Dermis microvascular lymphatic vessel endothelial cell (primary cell): ENCODE measurements around the gene TCEA3. TPM values are rescaled to one million over a fixed set of nuclear protein-coding genes. Genes with fewer than 3 reads are reported as not detected.
A peak's percentile ranks its signal among the peaks of the same experiment; 100 is the strongest.

Source experiments
- DNase-seq, 2 donors: peaks; one replicate each; pipeline versions ENCODE4 v3.0.0 to v3.0.0-alpha.2; 2010; ENCODE audit warnings: low read depth in 2 of 2
- total RNA-seq: library from RNA; depleted of rRNA; stranded (reverse); fragments of >200 nt; gene quantifications from 2 replicates; pipeline ENCODE4 v1.2.1, GENCODE V29; 2014

TCEA3 gene
- total RNA-seq, 1 donor from 2014 or later: 0.13 TPM

DNA sequence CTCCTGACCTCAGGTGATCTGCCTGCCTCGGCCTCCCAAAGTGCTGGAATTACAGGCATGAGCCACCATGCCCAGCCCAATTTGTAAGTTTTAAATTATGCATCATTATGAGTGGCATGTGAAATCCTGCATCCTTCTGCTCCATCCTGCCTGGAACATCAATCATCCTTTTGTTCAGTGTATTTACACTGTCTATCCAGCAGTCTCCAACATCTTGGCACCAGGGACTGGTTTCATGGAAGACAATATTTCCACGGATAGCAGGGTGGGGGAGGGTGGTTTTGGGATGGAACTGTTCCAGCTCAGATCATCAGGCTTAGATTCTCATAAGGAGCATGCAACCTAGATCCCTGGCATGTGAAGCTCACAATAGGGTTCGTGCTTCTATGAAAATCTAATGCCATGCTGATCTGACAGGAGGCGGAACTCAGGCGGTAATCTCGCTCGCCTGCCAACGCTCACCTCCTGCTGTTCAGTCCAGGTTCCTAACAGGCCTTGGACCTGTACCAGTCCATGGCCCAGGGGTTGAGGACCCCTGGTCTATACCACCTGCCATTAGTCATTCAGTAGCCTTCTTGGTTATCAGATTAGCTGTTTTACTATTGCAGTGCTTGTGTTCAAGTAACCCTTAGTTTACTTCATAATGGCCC lies 22.2 kb upstream of the TCEA3 start:
- DNase-seq: no peak

DNA sequence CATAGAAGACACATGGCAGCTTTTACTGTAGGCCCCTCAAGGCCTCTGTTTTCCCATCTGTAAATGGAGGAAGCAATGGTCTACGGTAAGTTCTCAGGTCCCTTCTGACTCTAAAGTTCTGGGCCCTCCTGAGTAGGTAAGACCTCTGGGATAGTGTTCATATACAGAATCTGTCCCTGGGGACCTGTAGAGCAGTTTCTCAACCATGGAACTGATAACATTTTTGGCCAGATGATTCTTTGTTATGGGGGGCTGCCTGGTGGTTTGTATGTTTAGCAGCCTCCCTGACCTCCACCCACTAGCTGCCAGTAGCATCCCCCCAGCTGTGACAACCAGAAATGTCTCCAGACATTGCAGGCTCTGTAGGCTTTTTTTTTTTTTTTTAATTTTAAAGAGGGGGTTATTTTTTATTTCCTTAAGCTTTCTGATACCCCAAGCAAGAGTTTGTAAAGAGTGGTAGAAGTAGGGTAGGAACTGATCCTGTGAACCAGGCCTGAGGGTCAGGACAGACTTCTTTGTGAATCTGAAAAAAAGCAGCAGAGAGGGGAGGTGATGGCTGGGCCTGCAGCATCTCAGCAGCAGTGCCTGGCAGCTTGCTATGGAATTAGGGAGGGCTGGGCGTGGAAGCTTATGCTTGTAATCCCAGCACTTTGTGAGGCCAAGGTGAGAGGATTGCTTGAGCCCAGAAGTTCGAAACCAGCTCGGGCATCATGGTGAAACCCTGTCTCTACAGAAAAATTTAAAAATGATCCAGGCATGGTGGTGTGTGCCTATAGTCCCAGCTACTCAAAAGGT lies 20.2 kb upstream of the TCEA3 start:
- no peak for DNase-seq

DNA sequence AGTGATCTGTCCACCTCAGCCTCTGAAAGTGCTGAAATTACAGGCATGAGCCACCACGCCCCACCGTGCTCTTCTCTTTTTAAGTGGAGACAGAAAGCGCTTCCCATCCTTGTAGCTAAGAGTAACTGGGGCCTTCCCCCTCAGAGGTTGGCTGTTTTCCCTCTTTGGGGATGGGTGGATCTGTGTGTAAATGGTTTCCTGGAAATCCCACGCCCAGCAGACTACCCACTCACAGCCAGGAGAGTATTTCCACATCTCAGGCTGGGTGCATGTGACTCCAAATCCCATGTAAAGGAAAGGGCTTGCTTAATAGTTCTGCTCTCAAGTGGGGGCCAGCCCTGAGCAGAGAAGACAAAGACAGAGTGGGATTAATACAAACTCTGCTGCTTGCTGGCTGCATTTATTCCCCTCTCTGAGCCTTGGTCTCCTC lies 19.6 kb upstream of the TCEA3 start:
- DNase-seq: no peak

DNA sequence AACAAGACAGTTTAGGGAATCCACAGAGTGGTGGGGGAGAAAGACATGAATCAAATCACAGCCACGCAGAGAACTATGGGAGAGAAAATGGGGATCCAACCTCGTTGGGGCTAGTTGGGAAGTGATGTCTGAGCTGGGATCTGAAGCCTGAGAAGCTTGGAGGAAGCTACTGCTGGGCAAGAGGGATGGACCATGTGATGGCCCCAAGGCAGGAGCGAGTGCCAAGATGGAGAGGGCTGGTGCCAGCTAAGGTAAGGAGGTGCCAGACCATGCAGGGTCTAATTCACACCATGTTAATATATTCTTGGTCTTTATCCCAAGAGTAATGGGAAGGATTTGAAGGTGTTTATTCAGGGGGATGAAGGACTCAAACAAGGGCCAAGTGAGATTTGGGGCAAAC lies 18.2 kb upstream of the TCEA3 start:
- no peak for DNase-seq

DNA sequence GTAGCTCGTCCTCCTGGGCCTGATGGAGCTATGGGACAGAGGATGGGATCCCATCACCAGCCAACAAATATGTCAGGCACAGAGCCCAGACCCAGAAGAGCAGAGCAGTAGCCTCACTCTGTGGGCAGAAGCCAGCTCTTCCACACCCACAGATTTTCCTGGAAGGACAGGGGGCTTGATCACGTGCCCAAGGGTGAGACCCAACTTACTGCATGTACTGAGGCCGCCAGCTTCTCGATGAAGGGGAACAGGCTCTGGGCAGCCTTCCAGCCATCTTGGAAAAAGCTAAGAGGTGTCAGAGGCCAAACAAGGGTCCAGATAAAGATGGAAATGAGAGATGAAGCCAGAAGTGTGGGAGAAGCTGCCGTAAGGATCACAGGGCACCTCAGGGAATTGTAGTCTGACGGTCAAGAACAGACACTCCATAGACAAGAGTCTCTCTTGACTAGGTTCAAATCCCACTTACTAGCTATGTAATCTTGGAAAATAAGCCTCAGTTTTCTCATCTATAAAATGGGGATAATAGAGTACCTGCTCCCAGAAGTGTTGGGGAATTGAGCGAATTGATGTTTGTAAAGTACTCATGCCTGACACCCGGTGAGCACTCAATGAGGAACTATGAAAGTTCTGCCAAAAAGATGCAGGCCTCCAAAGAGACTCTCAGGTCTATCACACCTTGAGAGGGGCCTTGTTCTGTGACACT lies 17.0 kb upstream of the TCEA3 start:
- no peak for DNase-seq

DNA sequence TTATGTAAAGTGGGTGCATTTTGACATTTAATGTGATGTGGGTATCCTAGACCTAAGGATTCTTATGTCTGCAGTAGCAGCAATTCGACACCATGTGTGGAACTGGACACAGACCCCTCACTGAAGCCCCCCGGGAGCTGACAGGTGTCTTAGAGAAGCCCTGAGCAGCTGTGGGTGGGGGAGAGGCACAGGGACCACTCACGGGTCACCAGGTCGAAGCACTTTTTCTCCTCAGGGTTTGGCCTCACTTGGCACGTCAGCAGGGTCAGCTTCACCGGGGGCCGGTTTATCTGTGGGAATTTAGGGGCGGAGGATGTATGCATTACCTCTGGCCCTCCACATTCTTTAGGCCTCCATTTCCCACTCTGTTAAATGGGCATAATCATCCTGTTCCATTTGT lies 14.0 kb upstream of the TCEA3 start:
- no peak for DNase-seq

DNA sequence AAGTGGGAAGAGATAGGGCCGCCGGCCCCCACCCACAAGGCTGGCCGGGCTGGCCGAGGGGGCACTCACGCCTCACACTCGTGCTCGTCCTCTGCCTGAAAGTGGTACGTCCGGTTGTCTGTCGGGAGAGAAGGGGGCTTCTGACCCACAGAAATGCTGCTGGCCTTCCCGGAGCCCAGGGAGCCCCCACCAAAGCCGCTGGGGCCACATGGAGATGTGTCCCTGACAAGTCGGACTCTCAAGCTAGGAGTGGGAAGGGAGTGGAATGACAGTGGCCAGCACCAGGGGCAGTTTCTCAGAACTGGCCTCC lies 12.8 kb upstream of the TCEA3 start:
- DNase-seq: no peak

DNA sequence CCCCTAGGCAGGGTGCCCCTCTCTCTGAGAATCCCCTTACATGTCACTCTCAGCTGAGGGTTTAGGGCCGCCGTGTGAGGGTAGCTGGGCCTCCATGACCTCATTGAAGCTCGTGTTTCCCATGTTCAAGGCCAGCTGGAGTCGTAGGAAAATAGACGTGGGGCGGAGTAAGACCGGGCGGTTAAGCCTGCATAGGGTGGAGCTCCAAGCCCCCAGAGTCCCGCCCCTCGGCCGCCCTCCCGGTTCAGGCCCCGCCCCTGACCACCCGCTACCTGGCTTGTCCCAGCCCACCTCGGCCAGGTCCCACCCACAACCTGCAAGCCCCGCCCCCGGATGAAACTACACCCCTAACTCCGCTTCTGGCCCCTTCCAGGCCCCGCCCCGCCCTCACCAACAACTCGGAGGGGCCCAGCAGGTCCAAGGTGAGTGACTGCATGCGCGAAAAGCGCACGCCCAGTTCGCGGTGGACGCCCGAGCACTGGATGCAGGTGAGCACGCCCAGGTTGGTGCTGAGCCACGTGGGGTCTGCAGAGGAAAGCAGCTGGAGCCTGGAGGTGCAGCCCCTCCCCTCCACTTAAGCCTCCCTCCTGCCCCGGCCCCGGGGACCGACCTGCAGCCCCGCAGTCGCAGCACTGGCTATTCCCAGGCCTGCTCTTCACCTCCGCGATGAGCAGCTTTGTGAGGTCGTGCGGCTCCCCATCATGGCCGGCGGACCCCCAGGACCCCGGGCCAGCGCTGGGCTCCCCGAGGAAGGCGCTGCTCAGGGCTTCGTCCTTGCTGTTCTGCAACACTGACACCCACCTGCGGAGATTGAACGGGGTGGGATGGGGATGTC lies 12.2 kb upstream of the TCEA3 start:
- DNase-seq: no peak

DNA sequence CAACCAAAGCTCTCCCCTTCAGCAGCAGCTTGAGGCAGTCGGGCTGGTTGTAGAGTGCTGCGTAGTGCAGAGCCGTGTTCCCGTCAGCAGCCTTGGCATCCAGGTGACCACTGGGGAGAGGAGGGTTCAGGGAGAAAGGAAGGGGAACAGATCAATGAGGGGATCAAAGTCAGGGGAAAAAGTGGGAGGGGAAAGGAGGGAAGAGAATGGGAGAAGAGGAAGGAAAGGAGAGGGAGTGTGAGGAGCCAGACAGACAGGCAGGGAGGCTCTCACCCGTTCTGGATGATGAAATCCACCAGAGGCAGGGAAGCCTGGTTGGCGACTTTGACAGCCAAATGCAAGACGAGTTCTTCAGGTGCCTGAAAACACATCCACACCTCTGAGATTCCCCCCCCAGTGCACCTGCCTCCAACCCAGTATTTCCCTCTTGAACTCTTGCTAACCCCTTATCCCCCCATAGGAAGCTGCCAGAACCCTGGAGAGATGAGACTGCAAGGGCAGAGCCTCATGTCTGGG lies 9.8 kb upstream of the TCEA3 start:
- DNase-seq: no peak

DNA sequence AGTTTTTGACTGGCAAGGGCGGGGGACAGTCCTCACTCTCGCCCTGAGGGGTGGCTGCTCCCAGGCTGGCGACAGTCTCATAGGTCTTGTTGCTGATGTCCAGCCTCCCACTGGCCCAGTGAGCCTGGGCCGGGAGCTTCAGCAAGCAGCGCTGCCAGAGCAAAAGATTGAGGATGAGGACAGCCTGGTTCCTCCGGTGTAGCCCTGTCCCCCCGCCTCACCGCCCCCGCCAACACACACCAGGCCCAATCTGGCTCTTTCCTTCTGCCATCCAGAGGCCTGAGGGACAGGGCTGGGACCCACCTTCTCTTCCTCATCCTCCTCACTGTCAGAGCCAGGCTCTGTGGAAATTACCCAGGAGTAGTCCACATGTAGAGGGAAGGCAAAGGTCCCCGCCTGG lies 8.6 kb upstream of the TCEA3 start:
- no peak for DNase-seq

DNA sequence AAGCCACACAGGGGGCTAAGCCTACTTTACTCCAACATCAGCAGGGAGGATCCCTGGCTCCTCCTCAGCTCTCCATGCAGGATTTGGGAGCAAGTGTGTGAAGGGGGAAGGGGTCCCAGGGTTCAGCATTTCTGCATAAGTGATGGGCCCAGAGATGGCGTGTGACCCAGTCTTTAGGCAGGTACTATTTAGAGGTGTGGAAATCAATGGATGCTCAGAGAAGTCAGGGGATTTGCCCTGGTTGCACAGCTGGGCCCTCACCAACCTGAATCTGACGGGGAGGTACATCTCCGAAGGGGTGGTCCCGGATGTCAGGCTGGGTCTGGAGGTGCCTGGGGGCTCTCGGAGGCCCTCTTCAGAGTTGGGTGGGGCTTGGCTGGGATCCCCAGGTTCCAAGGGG lies 6.9 kb upstream of the TCEA3 start:
- no peak for DNase-seq

DNA sequence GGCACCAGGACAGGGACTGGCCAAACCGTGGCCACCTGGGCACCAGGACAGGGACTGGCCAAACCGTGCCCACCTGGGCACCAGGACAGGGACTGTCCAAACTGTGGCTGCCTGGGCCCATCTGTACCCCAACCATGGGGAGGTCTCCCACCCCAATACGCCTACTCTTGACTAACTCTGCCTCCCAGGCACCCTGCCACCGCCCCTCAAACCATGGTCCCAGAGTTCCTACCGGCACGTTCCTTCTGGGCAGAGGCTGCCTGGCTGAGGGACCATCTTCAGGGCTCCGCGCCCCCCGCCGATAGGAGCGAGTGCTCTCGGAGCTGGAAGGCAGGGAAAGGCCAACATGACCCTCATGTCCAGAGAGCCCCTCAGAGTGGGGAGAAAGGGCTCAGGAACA lies 6.3 kb upstream of the TCEA3 start:
- DNase-seq: no peak

DNA sequence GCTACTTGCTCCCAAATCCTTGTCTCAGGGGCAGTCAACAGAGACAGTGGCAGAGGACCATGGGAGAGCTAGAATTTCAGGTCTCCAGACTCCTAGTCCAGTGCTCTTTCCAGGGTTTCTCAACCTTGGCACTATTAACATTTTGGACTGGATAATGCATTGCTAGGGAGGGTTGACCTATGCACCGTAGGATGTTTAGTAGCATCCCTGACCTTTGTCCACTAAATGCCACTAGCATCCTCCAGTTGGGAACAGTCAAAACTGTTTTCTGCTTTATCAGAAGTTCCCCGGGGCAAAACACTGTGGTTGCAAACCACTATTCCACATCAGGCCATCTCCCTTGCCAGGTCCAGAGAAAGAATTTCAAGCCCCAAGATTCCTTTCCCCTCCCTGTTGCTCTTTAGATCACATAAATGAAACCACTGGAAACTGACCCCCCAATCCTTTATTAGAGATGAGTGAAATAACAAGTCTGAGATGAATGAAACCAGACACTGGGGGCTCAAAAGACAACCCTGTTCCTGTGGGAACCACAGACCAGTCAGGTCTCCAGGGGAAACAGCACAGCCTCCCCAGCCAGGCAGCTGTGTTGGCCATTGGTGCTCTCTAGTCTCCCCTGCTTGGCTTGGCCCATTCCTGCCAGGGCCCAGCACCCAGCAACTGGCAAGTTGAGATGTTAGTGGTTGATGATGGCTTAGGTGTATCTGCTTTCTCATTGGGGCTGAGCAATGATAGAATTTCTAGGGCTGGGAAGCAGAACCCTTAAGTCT lies 3.8 kb upstream of the TCEA3 start:
- no peak for DNase-seq

DNA sequence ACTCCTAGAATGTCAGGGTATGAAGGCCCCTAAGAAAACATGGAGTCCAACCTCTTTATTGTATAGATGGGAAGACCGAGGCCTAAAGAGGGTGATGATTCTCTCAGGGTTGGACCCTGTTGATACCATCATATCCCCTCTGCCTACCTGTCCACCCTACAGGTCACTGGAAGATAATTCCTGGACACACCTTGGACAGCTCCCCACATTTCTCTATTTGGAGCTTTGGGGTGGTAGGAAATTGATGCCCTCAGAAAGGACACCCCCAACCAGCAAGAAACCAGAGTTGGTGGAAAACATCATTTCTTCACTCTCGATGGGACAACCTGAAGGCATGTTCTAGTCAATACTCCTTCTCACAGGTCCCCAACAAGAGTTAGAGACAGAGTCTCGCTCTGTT lies 3.0 kb upstream of the TCEA3 start:
- no peak for DNase-seq

DNA sequence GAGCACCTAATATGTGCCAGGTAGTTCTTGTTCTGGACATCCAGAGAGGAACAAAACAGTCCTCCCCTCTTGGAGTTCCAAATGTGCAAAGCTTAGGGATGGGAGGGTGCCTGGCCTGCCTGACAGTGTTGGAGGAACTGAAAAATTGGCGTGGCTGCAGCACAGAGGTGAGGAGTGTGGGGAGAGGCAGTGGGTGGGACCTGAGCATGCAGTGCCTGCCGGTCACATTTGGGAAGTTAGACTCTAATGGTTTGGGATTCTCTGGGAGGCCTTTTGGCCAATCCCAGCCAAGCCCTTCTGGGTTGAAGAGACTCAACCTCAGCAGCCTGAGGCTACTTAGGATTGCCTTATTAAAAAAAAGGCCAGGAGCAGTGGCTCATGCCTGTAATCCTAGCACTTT lies 2.3 kb upstream of the TCEA3 start:
- DNase-seq: no peak

DNA sequence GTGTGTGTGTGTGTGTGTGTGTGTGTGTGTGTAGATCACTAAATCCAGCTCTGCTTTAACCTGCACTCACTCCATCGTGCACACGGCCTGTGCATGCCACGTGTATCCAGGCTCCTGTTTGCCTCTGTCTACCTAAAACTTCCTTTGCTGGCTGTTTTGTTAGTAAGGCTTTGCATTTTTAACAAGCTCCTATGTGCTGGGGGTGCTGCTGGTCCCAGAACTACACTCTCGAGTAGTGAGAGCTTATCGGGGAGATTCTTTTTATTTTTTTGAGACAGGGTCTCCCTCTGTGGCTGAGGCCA lies 596 bp upstream of the TCEA3 start:
- peak in 1 of 2 donors; percentile 15 for DNase-seq

DNA sequence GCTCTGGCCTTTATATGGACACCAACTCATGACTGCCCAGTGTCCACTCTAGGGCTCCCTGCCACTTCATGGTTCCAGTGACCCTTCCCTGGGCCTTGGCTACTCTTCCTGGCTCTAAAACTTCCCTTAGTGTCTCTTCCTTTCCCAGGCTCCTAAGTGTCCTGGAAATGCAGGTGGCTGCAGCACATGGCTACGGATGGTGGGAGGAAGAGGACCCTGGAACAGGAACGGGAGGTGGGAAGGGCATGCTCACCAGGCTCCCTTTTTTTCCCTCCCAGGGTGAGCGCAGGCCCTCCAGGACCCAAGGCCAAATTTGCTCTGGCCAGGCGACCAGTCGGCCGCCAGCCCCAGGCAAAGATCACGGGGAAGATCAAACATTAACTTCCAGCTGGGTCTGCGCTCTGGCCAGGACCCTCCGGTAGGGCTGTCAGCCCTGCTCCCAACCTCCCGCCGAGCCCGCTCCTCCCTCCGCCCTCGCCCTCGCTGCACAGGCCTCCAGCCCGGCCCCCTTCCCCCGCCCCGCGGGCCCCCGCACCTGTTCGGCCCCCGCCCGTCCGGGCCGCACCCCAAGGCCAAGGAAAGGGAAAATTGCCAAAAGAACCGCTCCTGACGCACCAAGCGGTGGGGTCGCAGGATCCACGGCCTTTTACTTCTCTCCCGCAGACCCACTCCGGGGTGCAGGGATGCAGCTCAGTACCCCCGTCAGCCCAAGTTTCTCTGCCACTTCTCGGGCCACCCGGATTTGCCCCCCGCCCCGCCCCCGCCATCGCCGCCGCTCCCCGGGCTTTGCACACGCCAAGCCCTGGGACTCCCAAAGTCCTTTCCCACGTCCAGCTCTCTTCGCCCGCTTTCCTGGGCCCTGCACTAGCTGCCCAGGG lies 894 bp downstream of the TCEA3 start:
- DNase-seq: no peak

DNA sequence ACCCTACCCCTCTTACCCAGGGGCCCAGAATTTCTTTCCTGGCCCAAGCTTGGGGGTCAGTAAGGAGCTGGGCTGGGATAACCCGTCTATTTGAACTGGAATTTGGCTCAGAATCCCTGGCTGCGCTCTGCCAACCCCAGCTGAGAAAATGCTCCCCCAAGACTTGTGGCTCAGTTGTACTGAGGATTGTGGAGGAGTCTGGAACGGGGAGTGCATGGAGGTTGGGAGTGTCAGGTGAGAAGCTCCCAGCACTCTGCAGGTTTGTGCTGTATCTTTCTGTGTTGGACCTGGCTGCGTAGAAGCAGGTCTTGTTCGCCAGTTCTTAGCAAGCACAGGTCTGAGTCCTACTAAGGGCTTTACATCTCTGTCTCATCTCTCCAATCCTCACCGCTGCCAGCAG lies 1.6 kb downstream of the TCEA3 start:
- no peak for DNase-seq

DNA sequence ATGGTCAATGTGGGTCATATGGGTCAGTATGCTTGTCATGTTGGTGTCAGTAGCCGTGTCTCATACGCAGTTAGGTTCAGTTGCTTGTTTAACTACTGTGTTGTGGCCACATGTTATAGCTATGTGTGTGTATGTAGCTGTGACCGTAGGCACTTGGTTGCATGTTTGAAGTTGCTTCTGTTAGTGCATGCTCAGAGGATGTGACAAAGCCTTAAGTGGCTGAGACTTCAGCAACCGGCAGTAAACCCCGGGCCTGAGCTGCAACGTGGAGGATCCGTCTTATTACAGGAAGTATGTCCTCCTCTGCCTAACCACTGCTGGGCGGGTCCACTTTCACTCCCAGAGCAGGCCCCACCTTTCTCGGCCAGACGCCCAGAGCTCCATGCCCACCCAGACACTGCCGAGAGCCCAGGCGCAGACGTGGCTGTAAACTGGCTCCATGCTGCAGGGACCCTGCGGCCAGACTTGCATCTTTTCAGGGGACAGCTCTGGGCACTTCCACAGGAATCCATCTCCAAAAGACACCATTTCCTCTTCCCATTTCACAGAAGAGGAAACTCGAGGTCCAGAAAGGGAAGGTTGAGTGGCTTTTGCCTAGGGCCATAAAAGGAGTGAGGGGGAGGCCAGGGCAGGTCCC lies 2.2 kb downstream of the TCEA3 start:
- peak in 1 of 2 donors; percentile 64 for DNase-seq

DNA sequence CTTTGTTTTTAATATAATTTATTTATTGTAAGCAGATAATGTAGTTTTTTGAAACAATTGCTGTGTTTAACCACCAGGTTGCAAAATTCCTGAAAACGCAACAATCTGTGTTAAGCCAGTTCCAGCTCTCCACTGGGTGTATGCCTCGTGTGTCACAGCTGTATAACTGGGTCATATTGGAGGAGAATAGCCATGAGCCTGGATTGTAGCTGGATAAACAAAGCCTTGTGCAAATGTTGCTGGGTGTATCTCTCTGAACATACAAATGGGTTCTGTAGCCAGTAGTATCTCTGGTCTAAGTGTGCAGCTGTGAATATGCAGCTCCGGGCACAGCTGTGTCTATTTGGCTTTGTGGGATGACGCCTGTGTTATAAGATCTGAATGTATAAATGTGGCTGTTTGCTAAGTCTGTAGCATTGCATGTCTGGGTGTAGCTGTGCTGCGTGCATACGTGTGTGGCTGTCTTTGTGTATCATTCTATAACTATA lies 2.8 kb downstream of the TCEA3 start:
- no peak for DNase-seq
